GM19468 (cell line): ENCODE measurements around the gene PCED1A.
"Not testable (repeated sequence)": the region's sequence is repeated elsewhere in the genome, so short reads cannot be mapped to it uniquely, and the experiment has no call there.

ENCODE experiments used
- ATAC-seq: cut with Tn5 transposase; IDR thresholded peaks from one replicate; pipeline ENCODE4 v1.9.1; 2021; ENCODE audit warnings: mild to moderate bottlenecking, moderate library complexity, moderate number of reproducible peaks; ENCODE audit not compliant: unreplicated experiment; ENCODE audit errors: extremely low read depth

PCED1A gene

DNA sequence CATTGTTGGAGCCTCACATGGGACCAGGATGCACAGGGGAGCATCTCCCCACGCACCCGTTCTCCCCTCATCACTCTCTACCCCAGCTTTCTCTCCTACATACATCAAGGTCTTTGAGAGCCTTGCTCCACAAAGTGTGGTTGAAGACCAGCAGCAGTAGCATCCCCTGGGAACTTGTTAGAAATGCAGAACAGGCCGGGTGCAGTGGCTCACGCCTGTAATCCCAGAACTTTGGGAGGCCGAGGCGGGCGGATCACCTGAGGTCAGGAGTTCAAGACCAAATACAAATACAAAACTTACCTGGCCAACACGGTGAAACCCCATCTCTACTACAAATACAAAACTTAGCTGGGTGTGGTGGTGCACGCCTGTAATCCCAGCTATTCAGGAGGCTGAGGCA is 32.5 kb downstream of the PCED1A start:
- ATAC-seq, result not testable (repeated sequence)

DNA sequence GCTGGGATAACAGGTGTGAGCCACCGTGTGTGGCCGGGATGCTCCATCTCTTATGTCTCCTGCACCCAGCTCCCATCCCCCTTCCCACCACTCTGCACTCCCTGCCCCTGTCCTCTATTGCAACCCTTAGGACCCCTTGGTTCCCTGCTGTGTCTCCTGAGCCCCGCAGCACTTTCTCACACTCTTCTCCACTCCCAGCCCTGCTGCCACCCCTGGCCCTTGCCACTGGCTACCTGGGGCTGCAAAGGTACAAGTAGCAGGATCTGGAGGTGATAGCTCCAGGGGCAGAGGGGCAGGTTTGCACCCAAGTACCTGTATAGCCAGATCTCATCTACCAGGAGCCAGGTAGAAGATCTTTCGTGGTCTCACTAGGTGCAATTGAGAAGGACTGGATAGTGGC is 33.4 kb downstream of the PCED1A start:
- no peak for ATAC-seq

DNA sequence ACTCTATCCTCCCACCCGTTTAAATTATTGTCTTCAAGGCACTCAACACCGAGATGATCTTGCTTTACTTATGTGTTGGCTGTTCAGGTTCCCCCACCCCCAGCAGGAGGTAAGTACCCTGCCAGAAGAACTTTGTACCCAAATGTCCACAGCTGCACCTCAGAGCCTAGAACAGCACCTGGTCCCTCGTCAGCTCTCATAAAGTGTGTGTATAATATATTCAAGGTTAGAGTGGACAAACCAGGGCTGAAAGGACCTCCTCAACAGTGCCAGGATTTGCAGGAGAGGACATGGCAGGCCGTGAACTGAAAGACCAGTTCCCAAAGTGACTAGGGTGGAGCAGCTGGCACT is 34.1 kb downstream of the PCED1A start:
- no peak for ATAC-seq

DNA sequence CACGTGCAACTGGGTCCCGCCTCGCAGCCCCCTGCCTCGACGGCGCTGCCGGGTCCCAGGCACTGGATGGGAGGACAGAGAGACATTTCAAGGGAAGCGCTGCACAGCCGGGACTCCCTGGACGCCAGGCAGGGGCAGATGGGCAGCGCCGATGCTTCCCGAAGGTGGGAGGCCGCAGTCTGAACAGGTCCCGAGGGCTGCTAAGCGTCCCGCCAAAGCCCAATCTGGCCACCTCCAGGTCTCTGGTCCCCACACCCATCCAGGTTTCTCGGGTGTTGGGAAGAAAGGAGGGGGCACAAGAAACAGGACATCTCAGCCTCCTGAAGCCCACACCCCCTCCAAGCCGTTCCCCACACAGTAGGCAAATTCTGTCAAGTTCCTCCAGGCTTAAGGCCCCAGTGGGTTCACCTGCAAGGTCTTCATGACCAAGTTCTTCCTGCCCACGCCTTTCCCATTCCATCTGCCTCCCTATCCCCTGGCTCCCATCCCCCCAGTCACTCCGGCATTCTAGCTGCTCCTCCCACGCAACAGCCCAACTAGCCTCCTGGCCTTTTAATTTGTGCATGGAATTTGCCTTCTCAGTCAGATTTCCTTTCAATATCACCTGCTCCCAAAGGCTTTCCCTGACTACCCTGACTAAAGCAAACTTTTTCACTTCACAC is 34.6 kb downstream of the PCED1A start:
- no peak for ATAC-seq

DNA sequence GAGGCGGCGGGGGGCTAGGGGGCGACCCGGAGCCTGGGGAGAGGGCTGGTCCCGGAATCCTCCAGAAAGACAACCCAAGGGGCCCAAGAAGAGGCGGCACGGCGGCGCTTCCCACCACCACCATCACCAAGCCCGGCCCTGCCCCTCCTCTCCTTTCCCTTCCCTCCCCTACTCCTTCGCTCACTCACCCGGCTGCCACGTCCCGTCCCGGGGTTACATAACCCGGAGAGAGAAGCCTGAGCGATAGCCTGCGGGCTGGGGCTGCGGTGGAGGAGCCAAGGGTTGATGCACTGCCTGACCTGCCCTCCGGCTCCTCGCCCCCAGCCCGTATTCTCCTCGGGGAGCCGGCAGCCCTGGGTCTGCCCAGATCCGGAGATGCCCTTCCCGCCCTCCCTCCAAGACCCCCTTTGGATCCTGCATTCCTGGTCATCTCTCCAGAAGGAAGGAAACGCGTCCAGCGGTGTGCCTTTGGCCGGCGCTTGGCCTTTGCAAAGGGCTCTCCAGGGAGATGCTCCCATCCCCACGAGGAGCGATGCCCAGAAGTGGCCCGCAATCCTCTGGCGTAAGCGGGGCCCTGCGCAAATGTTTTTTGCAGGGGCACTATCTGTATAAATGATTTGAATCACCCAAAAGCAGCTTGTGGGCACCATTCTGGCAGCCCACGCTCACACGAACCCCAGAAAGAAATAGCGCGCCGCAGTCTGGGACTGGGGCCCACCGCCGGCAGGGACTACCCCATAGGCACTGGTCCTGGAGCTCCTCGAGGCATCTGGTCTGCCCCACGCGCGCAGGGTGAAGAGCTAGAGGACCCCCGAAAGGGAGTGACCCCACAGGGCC is 35.4 kb downstream of the PCED1A start:
- no peak for ATAC-seq

DNA sequence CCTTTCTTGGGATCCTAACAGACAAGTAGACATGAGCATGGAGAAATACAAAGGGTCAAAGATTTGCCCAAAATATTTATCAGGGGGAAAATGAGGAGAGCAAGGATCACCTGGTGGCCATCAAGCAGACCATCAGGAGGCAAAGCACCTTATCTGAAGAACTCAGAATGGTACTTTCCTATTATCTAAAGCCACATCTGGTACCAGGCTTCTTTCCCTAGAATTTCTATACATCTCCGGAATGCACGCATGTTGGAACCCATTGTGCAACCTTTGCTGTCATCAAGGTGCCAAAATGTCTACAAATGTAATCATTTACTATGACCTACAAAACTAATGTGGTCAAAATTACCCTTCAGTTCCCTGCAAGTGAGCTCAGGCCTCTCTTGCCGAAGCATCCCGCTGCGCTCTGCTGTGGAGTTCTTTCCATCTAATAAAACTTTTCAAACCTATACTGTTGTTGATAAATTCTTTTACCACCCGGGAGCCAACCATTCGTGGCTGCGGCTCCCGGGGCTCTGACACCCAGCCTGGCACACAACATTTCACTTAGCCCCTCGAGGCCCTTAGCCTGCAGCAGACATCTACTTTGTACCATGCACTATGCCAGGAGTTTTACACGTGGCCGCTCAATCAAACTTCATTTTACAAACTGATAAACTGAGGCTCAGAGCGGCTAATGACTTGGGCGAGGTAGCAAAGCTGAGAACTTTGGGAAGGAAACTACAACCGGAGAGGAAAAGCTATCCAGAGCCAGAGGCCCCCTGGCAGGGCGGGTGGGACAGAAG is 36.2 kb downstream of the PCED1A start:
- no peak for ATAC-seq

DNA sequence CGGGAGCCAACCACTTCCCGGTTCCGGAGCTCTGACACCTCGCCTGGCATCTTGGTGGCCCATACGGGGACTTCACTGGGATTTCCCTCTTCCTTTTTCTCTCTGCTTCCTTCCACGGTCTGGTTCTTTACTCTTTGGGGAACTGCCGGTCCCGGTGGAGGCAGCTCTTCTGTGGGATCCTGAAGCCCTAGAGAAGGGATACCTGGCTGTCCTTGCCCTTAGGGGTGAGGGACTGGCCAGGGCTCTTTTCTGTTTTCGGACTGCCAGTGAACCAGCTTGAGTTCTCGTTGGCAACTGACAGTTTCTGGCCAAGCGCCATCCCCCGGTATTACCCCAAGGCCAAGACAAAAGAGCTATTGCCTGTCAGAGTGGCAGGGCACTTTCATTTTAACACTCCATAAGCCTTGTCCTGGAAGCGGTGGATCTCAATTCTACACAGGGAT is 39.1 kb downstream of the PCED1A start:
- no peak for ATAC-seq

DNA sequence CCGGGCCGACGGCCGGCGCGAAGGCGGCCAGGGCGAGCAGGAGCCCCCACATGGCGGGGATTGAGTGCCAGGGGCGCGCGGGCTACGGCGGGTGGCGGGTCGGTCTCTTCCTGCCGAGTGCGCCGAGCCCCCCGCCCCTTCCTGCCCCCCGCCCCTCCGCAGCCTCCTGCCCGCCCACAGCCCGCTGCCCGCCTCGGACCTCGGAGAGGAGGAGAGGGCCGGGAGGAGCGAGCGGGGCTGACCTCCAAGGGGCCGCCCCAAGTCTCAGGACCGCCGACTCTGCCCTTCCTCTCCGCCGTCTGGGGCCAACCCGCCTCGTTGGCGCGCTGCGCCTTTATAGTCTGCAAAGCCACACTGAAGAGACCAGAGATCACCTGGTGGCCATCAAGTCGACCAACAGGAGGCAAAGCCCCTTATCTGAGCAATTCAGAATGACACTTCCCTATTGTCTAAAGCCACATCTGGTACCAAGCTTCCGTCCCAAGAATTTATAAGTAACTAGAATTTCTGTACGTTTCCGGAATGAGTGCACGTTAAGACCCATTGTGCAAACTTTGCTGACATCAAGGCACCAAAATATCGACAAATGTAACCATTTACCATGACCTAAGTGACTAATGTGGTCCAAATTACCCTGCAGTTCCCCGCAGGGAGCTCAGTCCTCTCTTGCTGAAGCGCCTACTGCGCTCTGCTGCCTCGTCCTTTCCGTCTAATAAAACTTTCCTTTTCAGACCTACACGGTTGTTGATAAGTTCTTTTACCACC is 39.8 kb downstream of the PCED1A start, which contains the start of gene CPXM1:
TSS of gene CPXM1 (minus strand) at position 107 of the 765 bp plus-strand sequence. CDS start at position 52, 55 bp downstream.
- ATAC-seq, result no peak

DNA sequence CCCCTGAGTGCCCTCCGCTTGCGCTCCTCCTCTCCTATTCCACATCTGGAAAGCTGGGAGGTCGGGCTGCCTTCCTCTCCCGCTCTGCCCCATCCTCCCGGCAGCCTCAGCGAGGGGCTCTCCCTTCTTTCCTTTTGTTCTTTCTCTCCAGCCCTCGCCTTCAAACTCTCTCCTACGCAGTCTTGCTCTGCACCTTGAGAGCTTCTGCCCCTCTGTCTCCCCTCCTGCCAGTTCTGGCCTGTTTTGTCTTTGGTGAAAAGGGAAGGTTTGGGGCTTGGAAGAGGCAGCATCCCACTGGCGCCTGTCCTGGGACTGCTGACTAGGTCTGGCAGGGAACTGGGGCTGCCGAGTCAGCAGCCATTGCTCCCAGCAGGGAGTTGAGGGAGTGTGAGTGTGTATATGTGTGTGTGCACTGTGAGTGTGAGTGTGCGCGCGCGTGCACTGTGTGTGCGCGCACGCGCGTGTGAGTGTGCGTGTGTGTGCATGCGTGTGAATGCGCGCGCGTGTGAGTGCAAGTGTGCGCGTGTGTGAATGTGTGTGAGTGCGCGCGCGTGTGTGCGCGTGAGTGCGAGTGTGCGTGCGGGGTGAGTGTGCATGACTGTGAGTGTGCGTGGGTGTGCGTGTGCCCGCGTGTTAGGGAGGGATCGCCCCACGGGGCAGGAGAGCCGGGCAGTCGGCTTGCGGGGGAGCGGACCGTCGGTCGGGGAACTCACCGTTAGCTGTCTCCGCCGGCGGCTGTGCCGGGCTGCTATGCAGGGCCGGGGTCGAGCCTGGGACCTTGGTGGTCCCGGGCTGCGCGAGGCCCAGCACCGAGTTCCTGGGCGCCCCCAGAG is 40.6 kb downstream of the PCED1A start:
- no peak for ATAC-seq

DNA sequence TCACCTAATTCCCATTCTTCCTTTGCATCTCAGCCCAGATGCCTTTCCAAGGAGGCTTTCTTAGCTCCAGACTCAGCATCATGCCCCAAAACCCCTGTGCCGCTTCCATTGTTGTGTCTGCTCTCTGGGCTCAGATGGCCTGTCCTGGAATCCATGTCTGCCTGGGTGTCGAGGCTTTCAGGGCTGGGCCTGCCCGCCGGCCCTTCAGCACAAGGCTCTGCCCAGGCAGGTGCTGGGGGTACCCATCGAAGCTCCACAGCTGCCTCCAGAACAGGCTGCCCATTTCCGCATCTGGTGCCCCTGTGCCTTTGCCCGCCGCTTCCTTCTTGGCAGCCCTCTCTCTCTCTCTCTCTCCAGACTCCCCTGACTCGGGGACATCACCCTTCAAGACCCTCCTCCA is 41.2 kb downstream of the PCED1A start:
- no peak for ATAC-seq

DNA sequence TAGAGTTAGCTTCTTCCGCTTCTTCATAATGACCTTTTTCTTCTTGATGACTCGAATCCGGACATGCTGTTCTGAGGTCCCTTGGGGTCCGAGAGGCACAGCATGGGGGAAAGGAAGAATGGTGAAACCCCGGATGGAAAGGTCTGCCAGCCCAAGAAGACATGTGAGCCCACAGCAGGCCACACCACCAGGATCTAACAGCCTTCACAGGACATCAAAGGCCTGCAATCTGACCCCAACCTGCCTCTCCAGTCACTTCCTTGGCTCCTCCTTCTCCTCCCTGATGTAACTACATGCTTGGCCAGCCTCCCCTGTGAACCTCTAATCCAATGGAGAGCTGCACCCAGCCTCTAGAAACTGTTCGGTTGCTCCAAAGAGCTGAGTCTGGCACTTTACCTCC is 41.6 kb downstream of the PCED1A start:
- no peak for ATAC-seq

DNA sequence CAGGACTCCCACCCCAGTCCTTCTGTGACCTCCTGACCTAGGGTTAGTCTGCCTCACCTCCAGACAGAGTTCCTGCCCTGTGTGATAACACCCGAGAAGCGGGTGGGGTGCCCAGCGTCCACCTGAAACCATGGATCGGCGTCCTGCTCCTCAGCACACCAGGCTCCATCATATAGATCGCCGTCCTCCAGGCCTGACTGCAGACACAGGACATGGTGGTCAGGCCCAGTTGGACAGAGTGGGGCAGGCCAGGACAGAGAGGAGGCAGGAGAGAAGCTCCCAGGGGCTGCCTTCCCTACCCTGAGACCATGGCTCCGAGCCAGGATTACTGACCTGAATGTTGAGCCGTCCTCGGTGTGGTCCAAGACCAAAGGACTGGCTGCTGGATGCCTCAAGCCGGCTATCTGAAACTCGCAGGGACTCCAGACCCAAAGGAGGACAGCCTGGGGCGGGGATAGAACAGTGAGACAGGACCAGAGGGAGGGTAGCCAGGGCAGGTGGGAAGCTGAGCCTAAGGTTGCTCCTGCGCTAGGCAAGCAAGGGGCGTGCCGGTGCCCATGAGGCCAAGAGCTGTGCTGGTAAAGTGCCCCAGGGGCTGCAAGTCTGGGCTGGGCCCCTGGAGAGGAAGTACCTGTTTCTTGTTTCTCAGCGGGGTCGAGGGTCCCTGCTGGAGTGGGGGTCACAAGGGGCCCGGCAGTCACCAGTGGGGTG is 42.2 kb downstream of the PCED1A start:
- ATAC-seq, result no peak

DNA sequence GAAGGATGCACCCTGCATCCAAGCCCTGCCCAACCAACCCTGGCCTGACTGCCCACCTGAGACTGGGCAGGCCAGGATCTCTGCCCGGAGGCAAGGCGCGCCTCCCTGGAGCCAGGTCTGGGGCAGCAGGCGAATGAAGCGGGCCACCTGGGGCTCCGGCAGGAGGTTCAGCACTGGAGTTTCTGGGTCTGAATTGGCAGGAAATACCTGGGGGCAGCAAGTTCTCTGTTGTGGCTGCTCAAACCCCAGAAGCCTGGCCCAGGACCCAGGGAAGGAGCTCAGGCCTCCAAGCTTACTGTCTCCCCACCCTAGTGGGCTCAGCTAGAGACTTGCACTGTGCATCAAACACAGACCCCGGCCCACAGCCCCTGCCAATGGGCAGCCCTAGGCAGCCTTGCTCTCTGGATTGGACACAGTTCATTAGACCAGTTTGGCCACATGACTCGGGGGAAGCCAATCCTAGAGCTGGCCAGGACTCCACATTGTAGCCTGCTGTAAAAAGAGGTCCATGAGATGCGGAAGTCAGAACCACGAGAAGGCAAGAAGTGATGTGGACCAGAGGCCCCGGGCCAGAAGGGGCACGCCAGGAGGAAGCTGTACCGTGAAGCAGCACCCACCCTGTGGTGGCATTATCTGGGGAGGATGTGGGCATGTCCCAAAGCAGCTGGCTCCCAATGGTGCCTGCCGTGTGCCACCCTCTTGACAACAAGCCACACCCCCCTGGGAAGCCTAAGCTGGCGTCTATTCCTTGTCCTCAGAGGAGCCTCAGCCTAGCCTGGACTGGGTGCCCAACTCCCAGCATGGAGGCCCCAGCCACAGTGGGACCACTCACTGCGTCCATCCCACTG is 43.1 kb downstream of the PCED1A start:
- ATAC-seq, result no peak

DNA sequence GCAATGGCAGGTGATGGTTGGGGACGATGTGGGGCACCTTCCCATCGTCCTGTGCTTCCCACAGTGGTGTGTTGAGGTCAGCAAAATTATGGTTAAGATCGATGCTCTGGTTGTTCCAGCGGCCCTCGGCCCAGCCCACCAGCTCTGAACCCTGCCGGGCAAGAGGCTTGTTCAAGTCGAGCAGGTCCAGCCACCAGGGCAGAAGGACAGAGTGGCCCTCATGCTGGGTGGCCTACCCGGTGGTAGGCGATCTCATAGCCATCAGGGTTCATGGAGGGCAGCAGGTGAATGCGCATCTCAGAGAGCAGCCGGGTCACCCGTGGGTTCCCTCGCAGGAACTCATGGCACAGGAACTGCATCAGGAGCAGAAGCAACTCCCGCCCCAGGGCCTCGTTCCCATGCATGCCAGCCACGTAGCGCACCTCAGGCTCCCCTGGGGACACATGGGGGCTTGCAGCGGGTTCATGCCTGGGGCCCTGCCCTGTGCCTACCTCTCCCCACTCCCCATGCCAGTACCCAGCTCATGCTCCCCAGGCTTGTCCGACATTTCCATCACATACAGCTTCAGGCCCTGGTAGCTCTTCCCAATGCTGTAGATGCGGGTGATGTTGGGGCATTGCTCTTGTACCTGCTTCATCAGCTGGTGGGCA is 44.3 kb downstream of the PCED1A start:
- ATAC-seq, result no peak

DNA sequence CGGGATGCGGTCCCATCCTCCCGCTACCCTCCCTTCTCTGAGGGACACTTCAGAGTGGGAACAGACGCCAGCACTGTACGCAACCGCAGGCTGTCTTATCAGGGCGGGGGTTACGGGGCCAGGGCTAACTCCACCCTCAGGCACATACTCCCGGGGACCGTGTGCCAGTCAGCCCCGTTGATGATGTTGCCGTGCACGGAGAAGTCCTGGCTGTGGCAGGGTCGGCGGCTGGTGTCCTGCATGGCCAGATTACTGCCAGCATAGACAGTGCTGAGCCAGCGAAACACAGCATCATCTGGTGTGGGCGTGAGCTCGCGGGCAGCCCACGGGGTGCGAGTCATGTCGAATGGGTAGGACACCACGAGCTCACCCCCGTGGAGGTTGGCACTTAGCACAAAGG is 45.0 kb downstream of the PCED1A start:
- no peak for ATAC-seq

DNA sequence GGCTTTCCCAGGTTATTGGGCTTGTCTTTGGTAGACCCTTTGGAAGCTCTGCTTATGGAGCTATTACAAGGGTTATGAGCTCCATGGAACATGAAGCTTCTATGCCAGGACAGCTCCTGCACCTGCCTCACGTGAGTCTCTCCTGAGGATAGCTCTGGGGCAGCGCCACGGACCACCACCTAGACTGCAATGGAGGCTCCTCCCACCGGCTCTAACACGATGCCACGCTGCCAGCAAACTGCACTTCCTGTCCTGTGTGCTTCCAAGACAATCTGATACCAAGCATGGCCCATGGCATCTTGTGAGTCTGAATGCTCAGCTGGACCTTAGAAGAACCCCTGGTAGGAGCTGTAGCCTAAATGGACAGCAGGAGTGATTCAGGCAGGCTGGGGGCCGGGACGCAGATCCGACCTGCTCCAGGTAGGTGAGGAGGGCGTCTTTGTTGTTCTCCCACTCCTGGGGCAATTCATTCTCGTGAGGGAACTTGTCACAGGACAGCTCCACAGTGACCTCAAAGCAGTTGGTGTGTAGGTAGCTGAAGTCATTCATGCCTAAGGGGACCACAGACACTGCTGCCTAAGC is 45.5 kb downstream of the PCED1A start:
- no peak for ATAC-seq

DNA sequence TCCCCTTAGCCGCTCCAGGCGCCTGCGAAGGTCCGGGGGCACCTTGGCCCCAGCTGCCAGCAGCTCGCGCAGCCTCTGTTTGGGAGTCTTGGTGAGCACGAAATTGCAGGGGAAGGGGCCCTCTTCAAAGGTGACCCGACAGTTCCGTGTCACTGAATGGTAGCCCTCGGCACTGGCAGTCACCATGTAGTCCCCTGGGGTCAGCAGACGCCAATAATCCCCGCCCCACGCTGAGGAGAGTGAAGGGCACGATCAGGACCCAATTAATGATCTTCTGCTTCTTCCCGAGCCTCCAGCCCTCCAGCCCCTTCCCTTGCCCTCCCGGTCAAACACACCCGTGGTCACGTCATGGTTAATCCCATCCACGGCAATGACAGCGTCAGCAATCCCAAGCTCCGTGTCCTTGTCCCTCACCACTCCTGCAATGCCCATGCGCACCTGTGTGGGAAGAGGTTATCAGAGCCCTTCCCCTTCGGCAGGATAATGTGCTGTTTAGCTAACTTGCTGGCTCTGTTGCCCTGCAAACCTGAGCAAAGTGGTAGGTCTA is 46.2 kb downstream of the PCED1A start:
- no peak for ATAC-seq
